OCI-LY7 (cell line): ENCODE results near the gene PALLD. TPM values are rescaled to one million over a fixed set of nuclear protein-coding genes. Genes with fewer than 3 reads are reported as not detected.

Experiments
- BruUV-seq: library from RNA; stranded (reverse); fragments of 400-500 nt; replicated peaks from 2 replicates; lab custom pipeline; 2021; lab: Mats Ljungman, UMichigan
- CTCF ChIA-PET: fragments of 300-600 bp; sonication (Branson Sonifier 250); formaldehyde crosslinking; loops from one replicate; lab custom pipeline; 2022; ENCODE audit warnings: antibody characterized with exemption; ENCODE audit not compliant: unreplicated experiment; lab: Charles Lee
- POLR2A ChIA-PET: fragments of 300-600 bp; sonication (Branson Sonifier 250); formaldehyde crosslinking; loops from one replicate; lab custom pipeline; 2022; ENCODE audit warnings: antibody characterized with exemption; lab: Charles Lee
- DNase-seq: peaks from one replicate; pipeline ENCODE4 v3.0.0-alpha.2; 2015; ENCODE audit warnings: low spot score
- H2AFZ ChIP-seq: fragments of 200-600 bp; sonication (generic), shearing (Covaris generic); 2 replicates; pipeline ENCODE4 v1.6.1; 2014; ENCODE audit warnings: mild to moderate bottlenecking, antibody characterized with exemption, low read length, moderate library complexity
- H3K27ac ChIP-seq: fragments of 200-600 bp; sonication (generic); 2 replicates; pipeline ENCODE4 v1.5.1; 2014; ENCODE audit warnings: mixed run types, low read depth, mild to moderate bottlenecking, moderate library complexity, low read length, inconsistent platforms; ENCODE audit not compliant: poor library complexity, severe bottlenecking
- H3K36me3 ChIP-seq: fragments of 200-600 bp; sonication (generic); 2 replicates; pipeline ENCODE4 v1.6.1; 2014; ENCODE audit warnings: mild to moderate bottlenecking, antibody characterized with exemption, low read length, moderate library complexity, mixed read lengths; ENCODE audit not compliant: insufficient read depth
- H3K4me1 ChIP-seq: fragments of 200-600 bp; sonication (generic); 2 replicates; pipeline ENCODE4 v1.5.1; 2014; ENCODE audit warnings: mild to moderate bottlenecking, low read length; ENCODE audit not compliant: insufficient read depth, poor library complexity, severe bottlenecking
- H3K4me2 ChIP-seq: fragments of 200-600 bp; sonication (generic); 2 replicates; pipeline ENCODE4 v1.6.1; 2014; ENCODE audit warnings: mild to moderate bottlenecking, low read length
- H3K4me3 ChIP-seq: fragments of 200-600 bp; sonication (generic); 2 replicates; pipeline ENCODE4 v1.5.1; 2014; ENCODE audit warnings: mild to moderate bottlenecking, low read depth, low read length; ENCODE audit not compliant: poor library complexity, severe bottlenecking
- H3K79me2 ChIP-seq: fragments of 200-600 bp; sonication (generic); 2 replicates; pipeline ENCODE4 v1.6.1; 2016; ENCODE audit warnings: low read depth, mild to moderate bottlenecking, low read length, moderate library complexity, mixed read lengths; ENCODE audit not compliant: insufficient read depth
- H3K9me2 ChIP-seq: fragments of 200-600 bp; sonication (generic); 2 replicates; pipeline ENCODE4 v1.6.1; 2016; ENCODE audit warnings: mild to moderate bottlenecking, low read length, mixed read lengths; ENCODE audit not compliant: insufficient read depth
- H3K9me3 ChIP-seq: fragments of 200-600 bp; sonication (generic); 2 replicates; pipeline ENCODE4 v1.6.1; 2014; ENCODE audit warnings: mild to moderate bottlenecking, mixed run types, low read length, mixed read lengths
- H4K20me1 ChIP-seq: fragments of 200-600 bp; sonication (generic); 2 replicates; pipeline ENCODE4 v1.6.1; 2014; ENCODE audit warnings: mild to moderate bottlenecking, antibody characterized with exemption, low read length, moderate library complexity, mixed read lengths; ENCODE audit not compliant: insufficient read depth
- EZH2phosphoT487 ChIP-seq: fragments of 200-600 bp; sonication (generic); IDR thresholded peaks from 2 replicates; pipeline ENCODE4 v1.6.1; 2018; ENCODE audit warnings: low read depth, borderline replicate concordance, mild to moderate bottlenecking, mixed run types, antibody characterized with exemption, low read length, moderate library complexity, mixed read lengths
- intact Hi-C: fragments of 100-400 bp; cut with micrococcal nuclease; formaldehyde crosslinking; loops from one replicate; pipeline ENCODE4 v1.10.0; 2022; ENCODE audit not compliant: unreplicated experiment
- total RNA-seq, 2 experiments: library from RNA; depleted of rRNA in 1 of 2; stranded (reverse); fragments of >200 nt in 1 of 2; shearing (Covaris generic) in 1 of 2; gene quantifications; 2 replicates each; pipeline ENCODE4 v1.2.3, GENCODE V29; 2014 to 2022
- TF ChIP-seq, protein P1 (sequence below): fragments of 200-600 bp; sonication (generic); conservative IDR thresholded peaks from 2 replicates; pipeline ENCODE4 v1.5.1; 2014; ENCODE audit warnings: mild to moderate bottlenecking, antibody characterized with exemption, low read length, moderate library complexity, mixed read lengths

PALLD gene
- total RNA-seq, 2 experiments from 2014 or later: 0.73 to 2.8 TPM

DNA sequence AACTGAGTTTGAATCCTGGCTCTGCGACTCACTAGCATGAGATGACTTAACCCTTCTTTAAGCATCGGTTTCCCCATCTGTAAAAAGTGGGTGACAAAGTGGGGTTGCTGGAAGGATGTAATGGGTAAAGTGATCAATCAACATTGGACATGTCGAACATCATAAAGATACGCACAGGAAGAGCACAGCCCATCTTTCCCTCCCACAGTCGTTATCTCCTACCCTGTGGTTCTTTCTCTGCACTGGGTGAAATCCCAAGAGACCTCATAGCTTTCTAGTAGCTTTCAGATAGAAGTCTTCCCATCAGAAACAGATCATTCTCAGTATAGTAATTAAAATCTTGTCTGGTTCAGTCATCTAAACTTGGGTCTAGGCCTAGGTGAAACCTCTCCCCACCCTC is 296.7 kb downstream of the PALLD start:
- intact Hi-C loops: no loop called here
- Histone ChIP-seq H3K4me1 (no peaks in the 10 kb centered on the region), H3K9me2 (no peaks in the 10 kb centered on the region), H3K79me2 (no peaks in the 10 kb centered on the region), H3K9me3 (no peaks in the 10 kb centered on the region), H4K20me1 (no peaks in the 10 kb centered on the region), H3K36me3 (no peaks in the 10 kb centered on the region), H3K4me3 (no peak overlapping the region), H3K4me2 (no peak overlapping the region), H3K27ac (no peak overlapping the region), H2AFZ (no peak overlapping the region)
- TF ChIP-seq, protein P1, sequence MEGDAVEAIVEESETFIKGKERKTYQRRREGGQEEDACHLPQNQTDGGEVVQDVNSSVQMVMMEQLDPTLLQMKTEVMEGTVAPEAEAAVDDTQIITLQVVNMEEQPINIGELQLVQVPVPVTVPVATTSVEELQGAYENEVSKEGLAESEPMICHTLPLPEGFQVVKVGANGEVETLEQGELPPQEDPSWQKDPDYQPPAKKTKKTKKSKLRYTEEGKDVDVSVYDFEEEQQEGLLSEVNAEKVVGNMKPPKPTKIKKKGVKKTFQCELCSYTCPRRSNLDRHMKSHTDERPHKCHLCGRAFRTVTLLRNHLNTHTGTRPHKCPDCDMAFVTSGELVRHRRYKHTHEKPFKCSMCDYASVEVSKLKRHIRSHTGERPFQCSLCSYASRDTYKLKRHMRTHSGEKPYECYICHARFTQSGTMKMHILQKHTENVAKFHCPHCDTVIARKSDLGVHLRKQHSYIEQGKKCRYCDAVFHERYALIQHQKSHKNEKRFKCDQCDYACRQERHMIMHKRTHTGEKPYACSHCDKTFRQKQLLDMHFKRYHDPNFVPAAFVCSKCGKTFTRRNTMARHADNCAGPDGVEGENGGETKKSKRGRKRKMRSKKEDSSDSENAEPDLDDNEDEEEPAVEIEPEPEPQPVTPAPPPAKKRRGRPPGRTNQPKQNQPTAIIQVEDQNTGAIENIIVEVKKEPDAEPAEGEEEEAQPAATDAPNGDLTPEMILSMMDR: no peak
- no peak for TF ChIP-seq EZH2phosphoT487
- DNase-seq: no peak
- ChIA-PET POLR2A (no interaction called here), CTCF (no interaction called here)
- BruUV-seq: no TSS peak

DNA sequence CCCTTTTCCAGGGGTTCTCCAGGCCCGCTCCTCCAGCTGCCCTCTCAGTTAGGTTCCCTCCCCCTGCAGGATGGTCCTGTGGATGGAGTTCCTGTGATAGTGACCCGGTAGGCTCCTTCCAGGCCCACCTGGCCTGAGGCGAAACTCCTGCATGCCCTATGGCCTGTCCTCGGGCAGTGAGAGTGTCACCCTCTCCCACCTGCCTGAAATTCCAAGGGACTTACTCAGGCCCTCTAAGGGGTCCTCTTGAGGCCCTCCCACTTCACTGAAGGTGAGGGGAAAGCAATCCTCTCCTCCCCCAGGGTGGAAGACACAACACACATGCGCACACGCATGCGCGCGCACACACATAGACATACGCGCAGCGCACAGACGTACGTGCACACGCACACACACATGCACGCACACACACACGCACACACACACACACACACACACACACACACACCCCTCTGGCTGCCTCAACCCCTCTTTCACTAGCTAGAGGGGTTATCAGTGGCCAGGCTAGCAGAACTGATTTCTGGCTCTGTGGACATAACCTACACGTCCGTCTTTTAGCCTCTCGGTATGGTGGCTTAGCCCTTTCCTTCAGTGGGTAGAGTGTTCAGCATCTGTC is 297.3 kb downstream of the PALLD start:
- POLR2A ChIA-PET: no interaction called here
- no TSS peak for BruUV-seq
- CTCF ChIA-PET: no interaction called here

DNA sequence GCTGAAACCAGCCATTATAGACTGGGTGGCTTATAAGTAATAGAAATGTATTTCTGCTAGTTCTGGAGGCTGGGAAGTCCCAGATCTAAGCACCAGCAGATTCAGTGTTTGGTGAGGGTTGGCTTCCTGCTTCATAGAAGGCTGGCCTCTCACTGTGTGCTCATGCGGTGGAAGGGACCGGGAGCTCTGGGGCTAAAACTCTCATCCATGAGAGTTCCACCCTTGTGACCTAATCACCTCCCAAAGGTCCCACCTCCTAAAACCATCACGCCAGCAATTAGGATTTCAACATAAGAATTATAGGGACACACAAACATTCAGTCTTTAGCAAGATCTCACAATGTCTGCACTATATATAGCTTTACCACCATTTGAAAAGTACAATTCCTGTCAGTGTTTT is 298.0 kb downstream of the PALLD start:
- intact Hi-C loops: no loop called here
- no peak overlapping the region for H3K27ac ChIP-seq
- H3K9me2 ChIP-seq: no peaks in the 10 kb centered on the region
- no peaks in the 10 kb centered on the region for H3K79me2 ChIP-seq
- H4K20me1 ChIP-seq: no peaks in the 10 kb centered on the region
- TF ChIP-seq, protein P1: no peak
- TF ChIP-seq EZH2phosphoT487: no peak
- H3K4me2 ChIP-seq: no peak overlapping the region
- BruUV-seq: no TSS peak
- ChIA-PET CTCF (no interaction called here), POLR2A (interaction anchor here (0.5 kb wide), 1 partner anchor 1885 kb away, joined by 4 read pairs; no protein-coding TSS in a partner anchor)
- H2AFZ ChIP-seq: no peak overlapping the region
- no peak for DNase-seq
- H3K4me1 ChIP-seq: no peaks in the 10 kb centered on the region
- H3K36me3 ChIP-seq: no peaks in the 10 kb centered on the region
- no peak overlapping the region for H3K4me3 ChIP-seq
- no peaks in the 10 kb centered on the region for H3K9me3 ChIP-seq

More for the DNA sequence above, 297.3 kb downstream of the PALLD start:
- H2AFZ ChIP-seq: no peak overlapping the region
- no peaks in the 10 kb centered on the region for H3K4me1 ChIP-seq
- no peaks in the 10 kb centered on the region for H3K9me2 ChIP-seq
- TF ChIP-seq, protein P1: no peak
- no peak for TF ChIP-seq EZH2phosphoT487
- H3K36me3 ChIP-seq: no peaks in the 10 kb centered on the region
- H3K9me3 ChIP-seq: no peaks in the 10 kb centered on the region
- H3K4me3 ChIP-seq: no peak overlapping the region
- intact Hi-C loops: no loop called here
- no peak overlapping the region for H3K27ac ChIP-seq
- no peaks in the 10 kb centered on the region for H3K79me2 ChIP-seq
- H4K20me1 ChIP-seq: no peaks in the 10 kb centered on the region
- H3K4me2 ChIP-seq: no peak overlapping the region
- DNase-seq: no peak
